Dermis blood vessel endothelial cell (primary cell): ENCODE measurements around the gene MBOAT2. TPM values are rescaled to one million over a fixed set of nuclear protein-coding genes. Genes with fewer than 3 reads are reported as not detected.
"Not testable (repeated sequence)": the region's sequence is repeated elsewhere in the genome, so short reads cannot be mapped to it uniquely, and the experiment has no call there.

Experiments used
- DNase-seq: peaks from one replicate; pipeline ENCODE4 v3.0.0; 2010
- total RNA-seq: library from RNA; depleted of rRNA; stranded (reverse); fragments of >200 nt; gene quantifications from 2 replicates; pipeline ENCODE4 v1.2.3, GENCODE V29; 2014

Gene MBOAT2
- total RNA-seq, 1 donor from 2014 or later, result 15.0 TPM

DNA sequence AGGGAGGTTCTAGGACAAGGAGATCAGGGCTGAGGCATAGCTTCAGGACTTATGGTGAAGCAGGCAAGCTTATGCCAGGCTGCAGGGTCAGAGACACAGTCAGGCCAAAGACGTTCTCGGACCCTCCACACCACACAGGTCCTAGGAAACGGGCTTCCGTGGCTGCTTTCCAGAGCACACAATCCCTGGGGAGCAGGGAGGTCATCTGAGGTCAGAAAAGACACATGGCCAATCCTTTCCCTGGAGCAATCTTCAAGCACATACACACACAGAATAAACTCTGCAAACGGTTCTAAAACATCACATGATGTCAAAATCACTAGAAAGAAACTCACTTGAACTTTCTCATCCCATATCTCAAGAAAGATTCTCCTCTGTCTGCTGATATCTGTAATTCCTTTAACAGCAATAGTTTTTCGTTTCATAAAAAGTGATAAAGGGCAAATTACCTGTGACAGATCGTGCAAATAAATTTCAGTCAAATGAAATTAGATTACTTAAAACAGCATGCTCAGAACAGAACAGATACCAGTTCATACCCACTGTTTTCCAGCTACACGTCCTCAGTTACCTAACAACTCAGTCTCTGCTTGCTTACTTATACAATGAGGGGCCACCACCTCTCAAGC lies 63.9 kb downstream of the MBOAT2 start:
- DNase-seq, result no peak

DNA sequence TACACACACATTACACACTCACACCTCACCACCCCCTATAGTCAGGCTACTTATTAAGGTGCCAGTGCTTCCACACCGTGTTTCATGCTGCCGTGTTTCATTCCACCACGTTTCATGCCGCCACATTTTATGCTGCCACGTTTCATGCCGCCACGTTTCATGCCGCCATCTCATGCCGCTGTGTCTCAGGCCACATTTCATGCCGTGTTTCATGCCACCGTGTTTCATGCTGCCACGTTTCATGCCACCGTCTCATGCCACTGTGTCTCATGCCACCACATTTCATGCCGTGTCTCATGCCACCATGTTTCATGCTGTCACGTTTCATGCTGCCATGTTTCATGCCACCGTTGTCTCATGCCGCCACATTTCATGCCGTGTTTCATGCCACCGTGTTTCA lies 65.1 kb downstream of the MBOAT2 start:
- no peak for DNase-seq

DNA sequence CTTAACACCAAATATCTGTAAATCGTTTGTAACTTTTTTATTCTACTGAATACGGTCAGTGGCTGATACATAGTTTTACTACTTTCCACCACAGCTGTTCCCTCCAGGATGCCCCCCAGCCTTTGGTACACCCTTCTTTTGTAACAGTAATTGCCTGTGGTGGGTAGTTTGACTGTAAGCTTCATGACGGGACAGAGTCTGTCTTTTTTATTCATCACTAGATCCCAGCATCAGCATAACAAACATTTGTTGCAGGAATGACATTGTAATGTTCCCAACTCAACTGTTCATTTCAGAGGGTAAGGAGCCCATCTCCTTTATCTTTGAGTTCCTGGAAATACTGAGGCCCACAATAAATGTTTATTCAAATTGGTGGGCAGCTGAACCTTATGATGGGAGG lies 67.5 kb downstream of the MBOAT2 start:
- DNase-seq, result no peak

DNA sequence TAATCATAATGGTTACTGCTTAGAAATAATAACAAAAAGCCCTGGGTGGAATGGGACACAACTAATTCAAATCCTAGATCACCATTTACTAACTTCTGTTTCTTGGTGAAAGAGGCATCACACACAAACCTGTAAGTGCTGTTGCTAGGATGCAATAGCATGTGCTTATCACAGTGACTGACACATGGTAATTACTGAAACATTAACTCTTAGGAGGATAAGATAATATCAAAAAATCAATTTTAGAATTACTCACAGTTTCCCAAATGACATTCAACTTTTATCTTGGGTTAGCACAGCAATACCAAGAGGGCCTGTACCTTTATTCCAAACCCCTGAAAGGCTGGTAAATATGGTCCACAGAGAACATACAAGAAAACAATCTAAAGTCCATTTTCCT lies 69.1 kb downstream of the MBOAT2 start:
- no peak for DNase-seq

DNA sequence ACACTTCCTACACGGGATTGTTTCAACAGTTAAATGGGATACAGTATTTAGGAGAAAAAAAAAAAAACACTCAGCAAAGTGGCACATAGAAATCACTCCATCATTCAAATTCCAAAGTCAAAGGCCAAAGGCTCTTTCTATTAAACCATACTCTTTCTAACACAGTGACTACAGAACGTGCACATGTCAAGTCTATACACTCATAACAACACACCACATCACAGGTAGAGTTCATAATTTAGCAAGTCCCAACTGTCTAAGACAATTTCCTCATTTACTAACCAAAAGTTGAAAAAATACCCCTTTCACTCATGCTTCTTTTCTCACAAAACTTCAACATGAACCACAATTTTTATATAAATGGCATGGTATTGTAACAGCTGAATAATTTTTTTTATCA lies 70.8 kb downstream of the MBOAT2 start:
- no peak for DNase-seq

DNA sequence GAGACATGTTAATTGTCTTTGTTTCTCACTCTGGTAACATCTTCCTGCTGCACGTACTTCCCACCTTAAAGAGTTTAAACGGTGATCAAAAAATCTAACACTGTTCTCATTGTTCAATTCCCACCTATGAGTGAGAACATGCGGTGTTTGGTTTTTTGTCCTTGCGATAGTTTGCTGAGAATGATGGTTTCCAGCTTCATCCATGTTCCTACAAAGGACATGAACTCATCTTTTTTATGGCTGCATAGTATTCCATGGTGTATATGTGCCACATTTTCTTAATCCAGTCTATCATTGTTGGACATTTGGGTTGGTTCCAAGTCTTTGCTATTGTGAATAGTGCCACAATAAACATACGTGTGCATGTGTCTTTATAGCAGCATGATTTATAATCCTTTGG lies 73.3 kb downstream of the MBOAT2 start:
- not testable (repeated sequence) for DNase-seq

DNA sequence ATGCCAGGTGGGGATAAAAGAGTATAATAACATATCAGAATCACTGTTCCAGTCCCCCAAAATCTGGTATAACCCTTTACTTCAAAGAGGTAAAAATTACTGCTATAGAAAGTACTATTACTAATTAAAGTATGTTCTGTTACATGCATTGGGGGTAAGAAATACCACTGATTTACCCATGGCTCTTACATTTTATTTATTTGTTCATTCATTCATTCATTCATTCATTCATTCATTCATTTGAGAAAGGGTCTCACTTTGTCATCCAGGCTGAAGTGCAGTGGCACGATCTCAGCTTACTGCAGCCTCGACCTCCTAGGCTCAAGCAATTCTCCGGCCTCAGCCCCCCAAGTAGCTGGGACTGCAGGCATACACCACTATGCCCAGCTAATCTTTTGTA lies 74.4 kb downstream of the MBOAT2 start:
- DNase-seq, result no peak

DNA sequence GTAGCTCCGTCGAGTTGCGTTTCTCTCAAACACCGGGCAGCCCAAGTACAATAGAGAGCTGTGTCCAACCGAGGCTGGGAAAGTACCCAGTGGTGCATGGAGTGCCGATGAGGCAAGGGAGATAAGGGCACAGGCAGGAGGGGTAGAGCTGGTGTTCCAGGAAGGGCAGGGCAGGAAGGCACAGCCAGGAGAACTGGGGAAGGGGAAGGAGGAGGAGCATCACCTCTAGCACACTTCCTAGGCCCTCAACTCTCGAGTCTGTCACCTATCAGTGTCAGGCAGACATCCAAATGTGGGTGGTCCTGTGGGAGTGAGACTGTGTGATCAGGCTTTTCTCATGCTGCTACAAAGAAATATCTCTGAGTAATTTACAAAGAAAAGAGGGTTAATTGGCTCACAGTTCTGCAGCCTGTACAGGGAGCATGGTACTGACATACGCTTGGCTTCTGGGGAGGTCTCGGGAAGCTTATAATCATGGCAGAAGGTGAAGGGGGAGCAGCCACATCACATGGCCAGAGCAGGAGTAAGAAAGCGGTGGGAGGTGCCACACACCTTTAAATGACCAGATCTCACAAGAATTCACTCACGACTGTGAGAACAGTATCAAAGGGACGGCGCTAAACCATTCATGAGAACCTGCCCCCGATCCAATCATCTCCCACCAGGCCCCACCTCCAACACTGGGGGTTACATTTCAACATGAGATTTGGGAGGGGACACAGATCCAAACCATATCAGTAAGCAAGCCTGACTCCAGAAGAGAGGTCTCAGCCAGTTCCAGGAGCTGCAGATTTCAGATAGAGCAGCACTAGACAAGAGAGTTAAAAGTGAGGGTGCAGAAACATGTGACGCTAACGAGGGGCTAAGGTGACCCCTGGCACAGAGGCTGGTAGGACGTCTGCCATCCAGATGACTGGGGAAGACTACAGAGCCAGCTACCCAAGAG lies 75.7 kb downstream of the MBOAT2 start:
- DNase-seq, result no peak

DNA sequence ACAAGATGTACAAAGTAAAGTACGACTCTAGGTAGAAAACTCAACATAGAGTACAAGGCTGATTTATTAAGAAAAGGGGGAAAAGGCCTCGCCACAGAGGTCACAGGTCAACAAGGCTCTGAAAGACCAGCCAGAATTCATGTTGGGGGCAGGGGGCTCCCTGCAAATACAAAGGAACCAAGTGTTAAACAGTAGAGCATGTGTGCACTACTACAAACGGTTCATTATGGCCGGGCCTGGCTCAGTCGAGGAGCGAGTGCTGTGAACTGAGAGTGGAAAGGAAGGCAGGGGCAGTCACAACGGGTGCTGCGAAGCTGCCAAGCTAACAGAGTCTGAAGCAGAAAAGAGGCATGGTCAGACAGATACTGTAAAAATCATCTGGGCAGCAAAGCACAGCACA lies 77.1 kb downstream of the MBOAT2 start:
- no peak for DNase-seq

DNA sequence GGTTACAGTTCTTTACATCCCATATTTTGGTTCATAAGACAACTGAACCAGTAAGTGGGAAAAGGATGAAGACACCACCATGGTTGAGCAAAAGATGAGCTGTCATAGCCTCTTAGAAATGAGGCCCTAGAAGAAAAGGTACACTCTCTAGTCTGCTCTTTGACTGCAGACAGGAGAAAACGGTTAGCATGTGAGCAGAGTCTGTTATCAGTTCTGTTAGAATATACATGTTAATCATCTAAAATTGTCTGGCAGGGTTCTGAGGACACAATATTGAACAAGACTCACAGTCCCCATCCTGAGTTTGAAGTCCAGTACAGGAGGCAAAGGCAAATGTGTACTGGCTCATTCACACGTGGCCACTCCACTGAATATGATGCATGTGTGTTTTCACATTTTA lies 78.1 kb downstream of the MBOAT2 start:
- no peak for DNase-seq

DNA sequence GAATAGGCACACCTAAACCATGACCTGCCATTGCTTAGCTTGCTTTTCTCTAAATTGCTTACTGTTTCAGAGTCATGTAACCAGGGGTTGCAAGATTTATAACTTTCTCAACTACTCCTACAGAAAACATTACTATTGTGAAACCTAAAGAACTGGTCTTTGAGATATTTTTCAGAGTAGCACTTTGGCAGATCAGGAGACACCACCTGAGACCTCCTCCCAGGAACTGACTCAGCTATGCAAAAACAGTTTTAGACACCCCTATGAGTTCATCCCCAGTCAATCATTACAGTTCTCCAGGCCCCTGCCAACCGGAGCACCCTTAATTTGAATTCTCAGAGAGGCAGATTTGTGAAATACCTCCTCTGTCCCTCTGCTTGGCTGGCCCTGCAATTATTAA lies 80.3 kb downstream of the MBOAT2 start:
- no peak for DNase-seq

DNA sequence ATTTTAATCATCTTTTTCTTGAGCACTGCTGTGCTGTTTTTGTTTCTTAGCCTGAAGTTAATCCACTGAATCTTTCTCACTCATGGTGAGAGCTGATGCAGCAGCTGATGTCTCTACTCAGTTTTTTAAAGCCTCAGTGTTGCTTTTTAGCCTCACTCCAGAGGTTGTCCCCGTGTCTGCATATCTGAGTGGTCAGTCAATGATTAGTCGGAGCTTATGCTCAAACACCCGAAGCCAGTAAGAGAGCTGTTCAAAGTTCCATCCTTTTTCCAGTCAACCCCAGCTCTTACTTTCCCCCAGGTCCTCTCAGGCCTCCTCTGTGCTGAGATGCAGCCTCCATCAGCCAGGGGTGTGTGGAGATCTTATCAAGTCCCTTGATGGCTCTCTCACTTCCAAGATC lies 81.1 kb downstream of the MBOAT2 start:
- DNase-seq, result no peak

DNA sequence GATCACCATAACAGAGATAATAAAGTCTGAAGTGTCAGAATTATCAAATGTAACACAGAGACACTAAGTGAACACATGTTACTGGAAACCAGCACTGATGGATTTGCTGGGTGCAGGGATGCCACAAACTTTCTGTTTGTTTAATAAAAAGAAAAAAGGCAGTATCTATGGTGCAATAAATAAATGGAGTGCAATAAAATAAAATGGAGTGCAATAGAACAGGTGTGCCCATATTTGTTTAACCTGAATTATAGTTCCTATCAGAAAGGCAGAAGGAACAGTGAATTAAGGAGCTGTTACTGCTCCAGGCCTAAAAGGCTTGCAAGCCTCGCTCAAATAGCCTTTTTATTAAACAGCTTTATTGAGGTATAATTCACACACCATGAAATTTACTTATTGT lies 85.1 kb downstream of the MBOAT2 start:
- DNase-seq, result no peak

DNA sequence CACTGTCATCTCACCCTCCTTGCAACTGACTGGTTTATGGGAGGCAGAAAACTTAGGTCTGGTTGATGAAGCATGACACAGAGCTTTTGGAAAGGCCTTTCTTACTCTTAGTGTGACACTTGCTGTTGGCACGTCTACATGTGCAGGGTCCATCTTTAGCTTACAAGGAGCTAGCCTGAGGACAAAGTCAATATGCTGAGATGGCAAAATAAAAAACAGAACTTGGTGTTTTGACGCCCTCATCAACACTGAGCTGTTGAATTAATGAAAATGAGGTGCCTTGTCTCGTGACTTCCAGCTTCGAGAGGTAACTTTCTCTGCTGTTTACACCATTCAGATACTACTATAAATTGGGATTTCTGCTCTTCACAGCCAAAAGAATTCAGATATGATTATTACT lies 87.5 kb downstream of the MBOAT2 start:
- DNase-seq, result no peak

DNA sequence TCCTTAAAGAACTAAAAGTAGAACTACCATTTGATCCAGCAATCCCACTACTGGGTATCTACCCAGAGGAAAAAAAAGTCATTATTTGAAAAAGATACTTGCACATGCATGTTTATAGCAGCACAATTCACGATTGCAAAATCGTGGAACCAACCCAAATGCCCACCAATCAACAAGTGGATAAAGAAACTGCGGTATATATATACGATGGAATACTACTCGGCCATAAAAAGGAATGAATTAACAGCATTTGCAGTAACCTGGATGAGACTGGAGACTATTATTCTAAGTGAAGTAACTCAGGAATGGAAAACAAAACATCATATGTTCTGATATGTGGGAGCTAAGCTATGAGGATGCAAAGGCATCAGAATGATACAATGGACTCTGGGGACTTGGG lies 89.7 kb downstream of the MBOAT2 start:
- DNase-seq, result not testable (repeated sequence)

DNA sequence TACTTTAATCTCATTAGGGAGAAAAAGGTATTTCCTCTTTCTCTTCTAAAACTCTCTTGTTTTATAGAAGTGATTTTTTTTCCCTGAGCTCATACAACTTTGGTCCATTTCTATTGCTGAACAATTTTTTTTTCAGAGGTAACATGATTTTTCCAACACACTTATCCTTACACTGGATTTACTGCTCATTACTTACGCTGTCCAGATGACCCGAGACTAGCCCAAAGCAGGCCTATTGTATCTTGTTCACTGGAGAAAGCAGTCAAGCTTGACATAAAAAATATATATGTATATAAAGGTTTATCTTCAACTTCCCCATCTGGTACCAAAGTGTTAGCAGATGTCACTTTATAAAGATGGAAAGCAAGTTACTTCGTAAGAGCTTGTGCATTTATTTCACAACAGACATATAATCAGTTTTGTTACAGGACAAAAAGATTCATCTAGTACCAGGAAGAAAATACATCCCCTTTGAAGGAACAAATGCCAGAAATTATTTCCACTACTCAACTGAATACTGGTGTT lies 95.7 kb downstream of the MBOAT2 start:
- DNase-seq, result no peak

DNA sequence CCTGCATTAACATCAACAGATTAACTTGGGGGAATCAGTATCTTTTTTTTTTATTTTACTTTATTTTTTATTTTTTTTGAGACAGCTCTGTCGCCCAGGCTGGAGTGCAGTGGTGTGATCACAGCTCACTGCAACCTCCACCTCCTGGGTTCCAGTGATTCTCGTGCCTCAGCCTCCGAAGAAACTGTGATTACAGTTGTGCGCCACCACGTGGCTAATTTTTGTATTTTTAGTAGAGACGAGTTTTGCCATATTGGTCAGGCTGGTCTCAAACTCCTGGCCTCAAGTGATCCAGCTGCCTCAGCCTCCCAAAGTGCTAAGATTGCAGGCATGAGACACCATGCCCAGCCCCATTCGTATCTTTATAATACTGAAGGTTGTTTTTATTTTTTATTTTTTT lies 99.6 kb downstream of the MBOAT2 start:
- not testable (repeated sequence) for DNase-seq

DNA sequence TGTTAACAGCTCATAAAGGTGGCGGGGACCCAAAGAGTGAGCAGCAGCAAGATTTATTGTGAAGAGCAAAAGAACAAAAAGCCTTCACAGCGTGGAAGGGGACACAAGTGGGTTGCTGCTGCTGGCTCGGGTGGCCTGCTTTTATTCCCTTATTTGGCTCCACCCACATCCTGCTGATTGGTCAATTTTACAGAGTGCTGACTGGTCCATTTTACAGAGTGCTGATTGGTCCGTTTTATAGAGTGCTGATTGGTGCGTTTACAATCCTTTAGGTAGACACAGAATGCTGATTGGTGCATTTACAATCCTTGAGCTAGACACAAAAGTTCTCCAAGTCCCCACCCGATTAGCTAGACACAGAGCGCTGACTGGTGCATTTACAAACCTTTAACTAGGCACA lies 100.7 kb downstream of the MBOAT2 start:
- DNase-seq, result not testable (repeated sequence)

DNA sequence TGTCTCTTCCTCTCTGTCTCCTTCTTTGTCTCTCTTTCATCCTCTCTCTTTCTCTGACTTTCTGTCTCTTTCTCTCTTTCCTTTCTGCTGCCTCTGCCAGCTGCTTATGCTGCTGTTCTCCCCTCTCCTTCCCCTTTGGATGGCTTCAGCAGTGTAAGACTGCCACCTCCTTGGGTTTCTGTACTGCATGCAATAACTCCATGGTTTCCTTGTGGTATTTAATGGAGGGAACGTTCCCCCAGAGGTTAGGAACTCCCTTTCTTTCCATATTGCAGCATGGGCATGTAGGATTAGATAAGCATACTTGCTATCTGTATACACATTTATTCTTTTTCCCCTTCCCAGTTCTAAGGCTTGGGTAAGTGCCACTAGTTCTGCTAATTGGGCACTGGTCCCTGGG lies 106.3 kb downstream of the MBOAT2 start:
- not testable (repeated sequence) for DNase-seq

DNA sequence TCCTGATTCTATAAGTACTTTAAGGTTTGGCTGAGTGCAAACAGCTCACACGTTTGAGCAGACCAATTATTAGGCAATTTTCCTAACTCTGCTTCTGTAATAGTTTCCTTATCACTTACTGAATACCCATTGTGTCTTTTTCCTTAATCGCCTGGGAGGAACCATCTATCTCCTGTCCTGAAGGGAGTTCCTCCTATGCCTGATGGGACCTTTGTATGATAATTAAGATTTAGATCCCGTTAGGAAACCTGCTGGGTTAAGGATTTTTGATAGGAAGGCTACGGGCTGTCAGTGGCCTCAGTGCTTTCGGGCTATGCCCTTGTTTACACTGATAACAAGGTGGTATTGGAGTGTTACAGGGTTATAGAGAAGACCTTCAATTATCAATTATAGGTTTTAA lies 106.8 kb downstream of the MBOAT2 start:
- not testable (repeated sequence) for DNase-seq

DNA sequence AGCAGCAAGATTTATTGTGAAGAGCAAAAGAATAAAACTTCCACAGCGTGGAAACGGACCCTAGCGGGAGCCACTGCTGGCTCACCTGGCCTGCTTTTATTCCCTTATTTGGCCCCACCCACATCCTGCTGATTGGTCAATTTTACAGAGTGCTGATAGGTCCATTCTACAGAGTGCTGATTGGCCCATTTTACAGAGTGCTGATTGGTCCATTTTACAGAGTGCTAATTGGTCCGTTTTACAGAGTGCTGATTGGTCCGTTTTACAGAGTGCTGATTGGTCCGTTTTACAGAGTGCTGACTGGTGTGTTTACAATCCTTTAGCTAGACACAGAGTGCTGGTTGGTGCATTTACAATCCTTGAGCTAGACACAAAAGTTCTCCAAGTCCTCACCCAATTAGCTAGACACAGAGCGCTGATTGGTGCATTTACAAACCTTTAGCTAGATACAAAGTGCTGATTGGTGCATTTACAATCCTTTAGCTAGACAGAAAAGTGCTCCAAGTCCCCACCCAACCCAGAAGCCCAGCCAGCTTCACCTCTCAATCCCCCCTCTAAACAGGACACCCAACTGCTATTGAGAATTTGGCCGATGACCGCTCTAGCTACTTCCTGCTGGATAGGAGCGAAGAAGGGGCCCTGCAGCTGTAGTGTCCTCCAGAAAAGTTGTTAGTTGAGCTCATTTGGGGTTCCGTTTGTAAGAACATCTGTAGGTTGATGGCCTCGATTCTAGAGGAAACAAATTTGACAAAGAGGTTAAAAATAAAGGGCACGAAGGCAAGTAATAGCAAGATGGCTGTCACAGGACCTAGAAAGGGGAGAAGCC lies 108.2 kb downstream of the MBOAT2 start:
- DNase-seq, result not testable (repeated sequence)

DNA sequence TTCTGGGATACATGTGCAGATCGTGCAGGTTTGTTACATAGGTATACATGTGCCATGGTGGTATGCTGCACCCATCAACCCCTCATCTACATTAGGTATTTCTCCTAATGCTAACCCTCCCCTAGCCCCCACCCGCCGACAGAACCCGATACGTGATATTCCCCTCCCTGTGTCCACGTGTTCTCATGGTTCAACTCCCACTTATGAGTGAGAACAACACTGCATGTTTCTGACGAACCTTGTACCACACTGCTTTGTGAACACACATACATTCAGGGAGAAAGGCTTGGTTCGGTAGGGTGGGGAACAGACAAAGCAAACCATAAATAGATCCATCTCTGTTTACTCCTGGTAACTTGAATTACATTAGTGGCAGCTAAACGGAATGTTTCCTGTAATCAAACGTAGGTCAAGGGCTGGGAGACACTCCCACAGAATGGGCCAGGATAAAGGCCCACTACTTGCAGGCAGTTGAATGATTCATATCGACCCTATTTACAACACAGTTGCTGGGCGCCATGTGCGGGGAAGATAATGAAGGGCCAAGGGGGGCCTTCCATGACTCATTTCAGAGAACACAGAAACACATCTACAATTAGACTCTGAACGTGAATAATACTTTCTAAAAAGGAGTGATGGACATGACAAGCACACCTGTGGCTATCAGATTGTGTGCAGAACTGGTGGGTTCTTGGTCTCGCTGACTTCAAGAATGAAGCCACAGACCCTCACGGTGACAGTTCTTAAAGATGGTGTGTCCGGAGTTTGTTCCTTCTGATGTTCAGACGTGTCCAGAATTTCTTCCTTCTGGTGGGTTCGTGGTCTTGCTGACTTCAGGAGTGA lies 109.3 kb downstream of the MBOAT2 start:
- DNase-seq, result peak; percentile 53
